Measurements from ENCODE around the gene TROAP.

Gene TROAP

GRCh38 chr12:49341777-49342065 is 18.7 kb downstream of the TROAP start:
- in situ Hi-C loops (cut with HindIII; ENCODE audit: low sequenced_read_pairs), result no loop called here

DNA sequence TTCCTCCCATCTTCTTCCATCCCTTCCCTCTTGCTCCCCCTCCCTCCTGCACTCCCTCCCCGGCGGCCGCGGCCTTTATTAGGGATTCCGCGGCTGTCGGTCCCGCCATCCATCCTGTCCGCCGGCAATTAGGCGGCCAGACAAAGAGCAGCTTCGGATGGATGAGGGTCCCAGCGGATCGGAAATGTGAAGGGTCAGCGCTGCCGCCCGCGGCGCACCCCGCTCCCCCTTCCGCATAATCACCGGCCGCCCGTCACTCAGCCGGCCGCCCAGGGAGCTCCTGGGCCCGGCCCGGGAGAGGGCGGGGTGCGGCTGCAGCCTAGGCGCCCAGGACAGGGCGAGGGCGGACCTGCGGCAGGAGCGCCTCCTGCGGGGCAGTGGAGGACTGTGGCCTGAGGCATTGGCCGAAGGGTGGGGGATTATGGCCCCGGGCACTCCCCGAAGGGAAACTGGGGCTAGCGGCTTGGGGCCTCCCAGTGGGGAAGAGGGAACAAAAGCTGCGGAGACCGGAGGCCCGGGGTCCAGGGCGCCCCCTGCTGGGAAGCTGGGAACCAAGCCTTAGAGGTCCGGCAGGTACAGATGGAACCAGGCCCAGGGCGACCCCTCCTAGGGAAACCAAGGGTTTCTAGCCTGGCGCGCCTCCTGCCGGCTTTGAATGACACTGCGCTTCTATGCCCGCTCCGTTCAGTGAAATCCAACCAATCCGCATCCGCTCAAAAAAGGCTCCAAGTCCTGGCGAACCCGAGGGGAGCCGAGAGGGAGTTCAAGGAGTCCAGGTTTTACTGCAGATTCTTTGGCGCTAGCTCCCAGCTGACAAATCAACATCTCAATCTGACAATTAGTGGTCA is 19.2 kb downstream of the TROAP start:
- in situ Hi-C loops (cut with HindIII; ENCODE audit: low sequenced_read_pairs), result no loop called here

GRCh38 chr12:49342914-49343731 is 20.1 kb downstream of the TROAP start:
- in situ Hi-C loops (cut with HindIII; ENCODE audit: low sequenced_read_pairs), result no loop called here

DNA sequence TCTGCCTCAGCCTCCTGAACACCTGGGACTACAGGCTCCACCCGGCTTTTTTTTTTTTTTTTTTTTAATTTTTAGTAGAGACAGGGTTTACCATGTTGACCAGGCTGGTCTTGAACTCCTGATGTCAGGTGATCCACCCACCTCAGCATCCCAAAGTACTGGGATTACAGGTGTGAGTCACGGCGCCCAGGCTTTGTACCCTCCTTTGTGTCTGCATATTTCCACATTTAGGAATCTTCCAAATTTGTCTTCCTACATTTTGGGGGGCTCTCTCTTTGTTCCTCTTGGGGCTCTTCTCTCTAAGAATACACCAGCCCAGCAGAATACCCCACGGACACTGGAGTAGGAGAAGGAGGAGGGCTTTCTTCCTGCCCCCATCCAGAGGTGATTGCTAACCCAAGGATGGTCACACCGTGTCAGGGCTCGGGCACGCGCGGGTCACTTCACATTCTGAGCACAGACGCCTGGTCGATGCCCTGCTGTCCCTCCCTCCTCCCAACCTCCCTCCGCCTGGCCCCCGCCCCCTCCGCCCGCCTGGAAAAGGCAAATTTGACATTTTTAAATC is 21.5 kb downstream of the TROAP start:
- in situ Hi-C loops (cut with HindIII; ENCODE audit: low sequenced_read_pairs), result no loop called here

DNA sequence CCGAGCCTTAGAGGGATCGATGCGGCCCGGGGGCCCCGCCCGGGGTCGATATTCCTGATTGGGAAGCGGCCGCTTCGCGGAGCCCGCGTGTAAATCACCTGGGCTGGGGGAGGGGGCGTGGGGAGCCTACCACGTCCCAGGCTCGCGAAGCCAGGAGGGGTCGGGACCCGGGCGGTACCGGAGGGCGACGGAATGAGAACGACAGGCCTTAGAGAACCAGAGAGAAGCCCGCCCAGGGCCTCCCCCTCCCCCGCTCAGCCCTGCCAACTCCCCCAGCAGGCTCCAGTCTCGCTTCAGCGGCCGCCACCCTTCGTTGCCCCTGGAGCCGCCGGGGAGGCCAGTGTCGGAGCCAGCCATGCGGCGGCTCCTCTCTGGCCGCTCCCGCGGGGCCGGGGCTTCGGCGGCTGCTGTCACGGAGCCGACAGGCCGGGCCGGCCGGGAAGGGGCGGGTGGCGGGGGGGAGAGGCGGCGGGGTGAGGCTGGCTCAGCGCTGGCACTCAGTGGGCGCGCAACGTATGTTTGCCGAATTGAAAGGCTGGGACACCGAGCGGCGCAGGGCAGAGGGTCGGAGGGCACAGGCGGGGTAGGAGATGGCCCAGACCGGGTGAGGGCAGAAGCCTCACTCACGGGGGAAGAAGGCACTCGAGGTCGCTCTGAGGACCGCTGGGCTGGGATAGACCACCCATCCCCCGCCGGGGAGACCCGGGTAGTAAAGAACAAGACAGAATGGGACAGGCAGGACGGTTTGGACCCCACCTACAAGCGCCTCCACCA is 22.2 kb downstream of the TROAP start:
- in situ Hi-C loops (cut with HindIII; ENCODE audit: low sequenced_read_pairs), result no loop called here

DNA sequence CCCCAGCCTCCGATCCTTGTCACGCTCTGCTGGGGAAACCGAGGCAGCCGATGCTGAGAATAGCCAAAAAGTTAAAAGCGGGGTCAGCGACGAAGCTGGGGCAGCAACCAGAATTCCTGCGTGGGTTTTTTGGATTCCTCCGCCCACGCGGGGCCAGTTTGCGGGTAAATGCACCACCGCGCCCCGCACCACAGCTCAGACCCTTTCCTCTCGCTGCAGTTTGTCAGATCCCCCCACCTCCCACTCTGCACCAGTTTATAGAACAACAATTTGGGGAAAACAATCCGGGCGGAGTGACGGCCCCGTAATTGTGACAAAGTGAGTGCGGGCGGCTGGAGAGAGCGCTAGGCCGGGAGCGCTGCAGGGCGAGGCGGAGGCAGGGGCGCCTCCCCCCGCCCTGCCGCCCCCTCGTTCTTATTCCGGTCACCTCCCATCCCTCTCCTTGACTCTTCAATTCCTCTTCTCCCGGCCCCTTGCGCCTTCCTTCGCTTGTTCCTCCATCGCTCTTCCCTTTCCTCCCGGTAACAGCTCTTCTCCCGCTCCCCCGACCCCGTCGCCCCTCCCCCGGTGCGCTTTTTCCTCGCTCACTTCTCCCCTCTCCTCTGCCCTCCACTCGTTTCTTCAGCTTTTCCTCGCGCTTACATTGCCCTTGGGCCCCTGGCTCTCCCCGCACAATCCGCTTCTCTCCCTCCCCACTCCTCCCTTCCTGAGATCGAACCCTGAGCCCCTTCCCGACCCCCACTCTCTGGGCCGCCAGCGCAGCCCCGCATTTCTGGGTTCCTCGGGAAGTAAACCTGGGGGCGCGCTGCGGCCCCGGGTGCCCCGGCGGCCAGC is 23.0 kb downstream of the TROAP start:
- in situ Hi-C loops (cut with HindIII; ENCODE audit: low sequenced_read_pairs), result no loop called here

DNA sequence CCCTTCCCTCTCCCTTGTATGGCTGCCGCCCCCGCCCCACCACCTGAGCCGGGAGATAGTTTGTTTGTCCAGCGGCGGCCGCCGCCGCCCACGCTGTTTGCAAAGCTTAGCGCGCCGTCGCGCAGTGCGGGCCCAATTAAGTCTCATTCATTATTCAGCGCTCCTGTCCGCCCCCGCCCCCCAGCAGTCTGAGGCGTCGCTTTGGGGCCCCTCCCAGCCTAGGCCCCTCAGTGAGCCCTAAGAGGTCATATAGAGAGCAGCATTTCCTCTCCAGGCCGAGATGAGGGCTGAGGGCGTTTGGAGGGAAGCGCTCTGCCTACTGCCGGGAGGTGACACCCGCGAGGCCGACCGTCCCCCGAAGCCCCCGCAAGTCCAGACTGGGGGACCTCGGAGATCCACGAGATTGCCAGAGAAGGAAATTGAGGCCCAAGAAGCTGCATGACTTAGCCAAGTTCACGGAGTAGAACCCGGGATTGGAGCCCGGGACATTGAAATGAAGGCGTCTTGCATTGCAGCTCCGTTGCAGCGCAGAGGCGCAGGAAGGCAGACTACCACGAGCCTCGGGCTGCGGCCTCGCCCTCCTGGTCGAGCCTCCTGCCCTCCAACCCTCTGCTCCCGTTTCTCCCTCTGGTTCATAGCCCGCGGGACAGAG is 23.7 kb downstream of the TROAP start, which contains the start of gene DNAJC22:
TSS of gene DNAJC22 (plus strand) at position 230 of the 652 bp plus-strand sequence. CDS start 1,985 bp downstream, outside the sequence.
- in situ Hi-C loops (cut with HindIII; ENCODE audit: low sequenced_read_pairs), result no loop called here

DNA sequence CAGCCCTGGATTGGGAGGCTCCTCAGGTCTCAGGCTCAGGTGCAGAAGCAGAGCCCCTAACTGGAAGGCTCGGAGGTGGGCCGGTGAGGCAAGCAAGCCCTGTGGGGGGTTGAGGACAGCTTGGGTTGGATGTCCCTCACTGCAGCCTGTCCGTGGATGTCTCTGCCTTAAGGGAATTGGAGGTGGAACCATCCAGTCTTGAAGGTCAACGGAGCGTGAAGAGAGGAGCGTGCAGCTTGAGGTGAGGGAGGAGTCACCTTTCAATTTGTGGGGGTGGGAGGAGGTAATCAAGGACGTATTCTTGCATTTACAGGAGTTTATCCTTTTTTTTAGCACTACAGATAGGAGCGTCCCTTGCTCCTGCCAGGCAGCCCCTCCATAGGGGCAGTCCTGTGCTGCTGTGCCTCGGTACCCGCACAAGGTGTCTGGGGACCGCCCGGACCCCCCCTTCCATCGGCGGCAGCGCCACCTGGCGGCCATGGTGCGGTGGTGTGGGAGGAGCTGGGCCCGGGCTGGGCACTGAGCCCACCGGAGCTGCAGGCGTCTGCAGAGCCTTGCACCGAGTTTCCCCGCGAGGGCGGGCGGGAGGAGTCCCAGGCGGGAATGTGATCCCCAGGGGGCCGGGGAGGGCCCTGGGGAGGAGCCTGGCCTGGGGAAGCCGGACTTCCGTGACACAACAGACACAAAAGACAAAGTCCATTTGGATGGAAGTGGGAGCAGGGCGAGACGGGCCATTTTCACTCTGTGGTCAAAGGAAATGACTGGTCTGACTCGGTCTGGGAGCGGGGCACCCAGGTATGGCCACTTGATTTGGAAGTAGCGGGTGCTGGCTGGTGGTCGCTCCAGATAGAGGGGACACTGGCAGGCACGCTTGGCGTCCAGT is 24.5 kb downstream of the TROAP start:
- in situ Hi-C loops (cut with HindIII; ENCODE audit: low sequenced_read_pairs), result no loop called here

- in situ Hi-C loops (cut with HindIII; ENCODE audit: low sequenced_read_pairs), result no loop called here
Observed at GRCh38 chr12:49348781-49349180, 25.7 kb downstream of the TROAP start.

DNA sequence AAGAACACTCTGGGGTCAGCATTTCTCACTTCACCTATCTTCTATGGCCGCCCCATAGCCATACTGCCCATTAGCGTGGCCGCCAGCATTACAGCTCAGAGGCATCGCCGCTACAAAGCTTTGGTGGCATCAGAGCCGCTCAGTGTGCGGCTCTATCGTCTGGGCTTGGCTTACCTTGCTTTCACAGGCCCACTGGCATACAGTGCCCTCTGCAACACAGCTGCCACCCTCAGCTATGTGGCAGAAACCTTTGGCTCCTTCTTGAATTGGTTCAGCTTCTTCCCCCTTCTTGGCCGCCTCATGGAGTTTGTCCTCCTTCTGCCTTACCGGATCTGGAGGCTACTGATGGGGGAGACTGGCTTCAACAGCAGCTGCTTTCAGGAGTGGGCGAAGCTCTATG is 26.2 kb downstream of the TROAP start:
- in situ Hi-C loops (cut with HindIII; ENCODE audit: low sequenced_read_pairs), result no loop called here

DNA sequence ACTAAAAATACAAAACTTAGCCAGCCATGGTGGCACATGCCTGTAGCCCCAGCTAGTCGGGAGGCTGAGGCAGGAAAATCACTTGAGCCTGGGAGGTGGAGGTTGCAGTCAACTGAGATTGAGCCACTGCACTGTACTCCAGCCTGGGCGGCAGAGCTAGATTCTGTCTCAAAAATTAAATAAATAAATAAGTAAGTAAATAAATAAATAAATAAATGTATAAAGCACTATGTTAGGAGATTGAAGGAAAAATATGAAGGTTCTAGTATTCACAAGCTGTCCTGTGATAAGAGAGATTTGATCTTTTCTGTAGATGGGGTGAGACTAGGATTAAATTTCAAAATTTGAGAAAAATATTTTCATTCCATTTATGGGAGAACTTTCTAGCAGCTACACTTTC is 29.3 kb downstream of the TROAP start:
- in situ Hi-C loops (cut with HindIII; ENCODE audit: low sequenced_read_pairs), result no loop called here

DNA sequence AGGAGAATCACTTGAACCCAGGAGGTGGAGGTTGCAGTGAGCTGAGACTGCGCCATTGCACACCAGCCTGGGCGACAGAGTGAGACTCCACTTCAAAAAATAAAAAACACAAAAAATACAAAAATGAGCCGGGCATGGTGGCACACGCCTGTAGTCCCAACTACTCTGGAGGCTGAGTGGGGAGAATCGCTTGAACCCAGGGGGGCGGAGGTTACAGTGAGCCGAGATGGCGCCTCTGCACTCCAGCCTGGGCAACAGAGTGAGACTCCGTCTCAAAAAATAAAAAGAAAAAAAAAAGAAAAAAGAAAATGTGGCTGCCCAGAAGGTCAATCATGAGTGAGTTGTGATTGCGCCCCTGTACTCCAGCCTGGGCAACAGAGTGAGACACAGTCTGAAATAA is 32.9 kb downstream of the TROAP start:
- in situ Hi-C loops (cut with HindIII; ENCODE audit: low sequenced_read_pairs), result no loop called here

GRCh38 chr12:49357103-49357678 is 34.1 kb downstream of the TROAP start:
- in situ Hi-C loops (cut with HindIII; ENCODE audit: low sequenced_read_pairs), result no loop called here

DNA sequence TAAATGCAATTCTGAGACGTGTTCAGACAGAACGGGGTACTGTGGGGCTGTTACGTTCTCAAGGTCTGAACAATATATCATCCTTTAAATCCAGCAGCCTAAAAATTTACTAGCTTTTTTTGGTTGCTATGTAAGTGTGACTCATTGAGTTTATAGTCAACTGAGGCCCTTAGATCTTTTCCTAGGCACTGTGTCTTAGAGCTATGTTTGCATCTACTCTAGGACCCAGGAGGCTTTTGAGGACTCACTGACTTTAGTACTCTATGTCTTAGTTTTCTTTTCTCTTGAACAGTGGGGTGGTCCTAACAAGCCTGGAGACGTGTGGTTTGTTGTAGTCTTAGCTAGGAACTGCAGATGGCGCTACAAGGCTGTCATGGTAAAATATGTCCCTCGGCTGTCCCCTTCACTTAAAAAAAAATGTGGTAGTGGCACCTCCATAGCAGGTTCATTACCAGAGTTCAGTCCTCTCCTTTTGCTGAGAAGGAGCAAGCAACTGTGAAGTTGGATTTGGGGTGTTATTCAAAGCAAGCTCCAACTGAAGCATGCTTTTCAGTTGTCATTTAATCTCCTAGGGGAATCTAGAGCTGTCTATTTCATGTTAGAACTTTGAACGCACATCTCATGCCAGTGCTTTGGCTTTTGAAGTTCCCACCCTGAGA is 35.6 kb downstream of the TROAP start:
- in situ Hi-C loops (cut with HindIII; ENCODE audit: low sequenced_read_pairs), result no loop called here

DNA sequence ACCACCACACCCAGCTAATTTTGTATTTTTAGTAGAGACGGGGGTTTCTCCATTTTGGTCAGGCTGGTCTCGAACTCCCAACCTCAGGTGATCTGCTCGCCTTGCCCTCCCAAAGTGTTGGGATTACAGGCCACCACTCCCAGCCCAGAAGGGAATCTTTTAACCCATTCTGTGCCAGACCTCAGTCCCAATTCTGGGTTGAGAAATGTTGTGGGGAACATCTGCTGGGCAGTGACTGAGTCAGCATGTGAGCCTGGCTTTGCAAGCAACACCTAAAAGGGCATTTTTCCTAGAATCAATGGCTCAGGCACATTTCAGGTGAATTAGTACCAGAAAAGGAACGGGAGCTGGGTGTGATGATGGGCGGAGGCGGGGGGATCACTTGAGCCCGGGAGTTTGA is 36.6 kb downstream of the TROAP start:
- in situ Hi-C loops (cut with HindIII; ENCODE audit: low sequenced_read_pairs), result no loop called here

DNA sequence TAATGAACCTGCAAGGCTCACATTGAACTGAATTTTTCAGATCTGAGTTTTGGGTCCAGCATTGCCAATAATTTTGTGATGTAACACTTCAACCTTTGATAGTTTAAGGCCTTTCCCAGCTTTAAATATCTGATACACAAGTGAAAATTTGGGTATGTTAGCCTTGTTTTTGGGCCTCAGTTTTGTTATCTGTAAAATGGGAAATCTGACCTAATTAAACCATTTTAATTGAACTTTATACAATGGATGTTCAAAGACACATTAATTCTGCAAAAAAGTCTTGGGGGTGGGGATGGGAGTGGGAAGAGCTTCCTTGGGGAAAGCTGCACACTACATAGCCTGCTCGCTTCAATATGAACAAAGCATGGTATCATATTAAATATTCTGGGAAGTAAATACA is 39.0 kb downstream of the TROAP start:
- in situ Hi-C loops (cut with HindIII; ENCODE audit: low sequenced_read_pairs), result no loop called here

DNA sequence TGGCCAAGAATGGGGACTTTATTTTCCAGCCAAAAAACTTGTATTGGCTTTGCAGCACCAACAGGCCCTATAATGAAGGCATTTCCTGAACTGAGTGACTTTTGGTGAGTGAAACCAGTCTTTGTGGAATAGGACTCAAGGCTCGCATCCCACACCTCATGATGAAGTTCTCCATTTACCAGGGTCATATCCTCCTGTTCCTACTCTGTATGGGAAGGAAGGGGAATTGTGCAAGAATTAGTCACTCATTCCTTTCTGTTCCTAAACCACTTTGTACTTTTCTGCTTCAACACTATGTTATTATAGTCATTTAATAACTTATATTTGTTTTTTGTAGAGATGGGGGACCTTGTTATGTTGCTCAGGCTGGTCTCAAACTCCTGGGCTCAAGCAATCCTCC is 41.9 kb downstream of the TROAP start:
- in situ Hi-C loops (cut with HindIII; ENCODE audit: low sequenced_read_pairs), result loop anchor here (5.0 kb wide), 1 partner anchor 147 kb away; no protein-coding TSS in a partner anchor

- in situ Hi-C loops (cut with HindIII; ENCODE audit: low sequenced_read_pairs), result loop anchor here (5.0 kb wide), 1 partner anchor 147 kb away; no protein-coding TSS in a partner anchor
Observed at GRCh38 chr12:49365542-49365941, 42.5 kb downstream of the TROAP start.
